AG09309 (cell line): ENCODE measurements around the gene PCNA.
A peak's percentile ranks its signal among the peaks of the same experiment; 100 is the strongest.
"Not testable (repeated sequence)": the region's sequence is repeated elsewhere in the genome, so short reads cannot be mapped to it uniquely, and the experiment has no call there.

Source experiments
- DNase-seq: peaks from one replicate; pipeline ENCODE4 v3.0.0-alpha.2; 2010; ENCODE audit warnings: low read depth
- H3K4me3 ChIP-seq: 2 replicates; pipeline ENCODE4 v1.5.1; 2011; ENCODE audit warnings: mild to moderate bottlenecking, low read depth, low read length, moderate library complexity; ENCODE audit not compliant: control insufficient read depth
- TF ChIP-seq, protein P1 (sequence below): IDR thresholded peaks from 2 replicates; pipeline ENCODE4 v1.5.1; 2011; ENCODE audit warnings: mild to moderate bottlenecking, low read depth, low read length, inconsistent platforms; ENCODE audit not compliant: insufficient read depth, control insufficient read depth; ENCODE audit errors: missing control alignments

The PCNA gene

DNA sequence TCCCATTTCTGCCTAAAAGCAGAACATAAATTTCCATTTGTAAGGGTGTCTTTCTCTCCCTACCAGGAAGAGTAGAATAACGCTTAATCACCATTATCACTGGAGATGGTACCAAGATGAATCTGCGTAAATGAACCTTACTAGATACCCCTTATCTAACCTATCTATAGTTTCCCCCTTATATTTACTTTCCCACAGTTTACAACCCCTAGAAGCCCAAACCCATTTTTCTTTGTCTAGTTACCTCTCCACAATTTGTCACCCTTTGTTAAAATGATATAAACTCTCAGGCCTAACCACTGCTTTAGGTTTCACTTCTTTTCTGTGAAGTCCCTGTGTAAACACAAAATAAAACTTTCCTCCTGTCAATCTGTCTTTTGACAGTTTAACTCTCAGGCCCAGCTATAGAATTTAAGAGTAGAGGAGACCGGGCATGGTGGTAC, 45.5 kb downstream of the PCNA start:
- TF ChIP-seq, protein P1, sequence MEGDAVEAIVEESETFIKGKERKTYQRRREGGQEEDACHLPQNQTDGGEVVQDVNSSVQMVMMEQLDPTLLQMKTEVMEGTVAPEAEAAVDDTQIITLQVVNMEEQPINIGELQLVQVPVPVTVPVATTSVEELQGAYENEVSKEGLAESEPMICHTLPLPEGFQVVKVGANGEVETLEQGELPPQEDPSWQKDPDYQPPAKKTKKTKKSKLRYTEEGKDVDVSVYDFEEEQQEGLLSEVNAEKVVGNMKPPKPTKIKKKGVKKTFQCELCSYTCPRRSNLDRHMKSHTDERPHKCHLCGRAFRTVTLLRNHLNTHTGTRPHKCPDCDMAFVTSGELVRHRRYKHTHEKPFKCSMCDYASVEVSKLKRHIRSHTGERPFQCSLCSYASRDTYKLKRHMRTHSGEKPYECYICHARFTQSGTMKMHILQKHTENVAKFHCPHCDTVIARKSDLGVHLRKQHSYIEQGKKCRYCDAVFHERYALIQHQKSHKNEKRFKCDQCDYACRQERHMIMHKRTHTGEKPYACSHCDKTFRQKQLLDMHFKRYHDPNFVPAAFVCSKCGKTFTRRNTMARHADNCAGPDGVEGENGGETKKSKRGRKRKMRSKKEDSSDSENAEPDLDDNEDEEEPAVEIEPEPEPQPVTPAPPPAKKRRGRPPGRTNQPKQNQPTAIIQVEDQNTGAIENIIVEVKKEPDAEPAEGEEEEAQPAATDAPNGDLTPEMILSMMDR: no peak

DNA sequence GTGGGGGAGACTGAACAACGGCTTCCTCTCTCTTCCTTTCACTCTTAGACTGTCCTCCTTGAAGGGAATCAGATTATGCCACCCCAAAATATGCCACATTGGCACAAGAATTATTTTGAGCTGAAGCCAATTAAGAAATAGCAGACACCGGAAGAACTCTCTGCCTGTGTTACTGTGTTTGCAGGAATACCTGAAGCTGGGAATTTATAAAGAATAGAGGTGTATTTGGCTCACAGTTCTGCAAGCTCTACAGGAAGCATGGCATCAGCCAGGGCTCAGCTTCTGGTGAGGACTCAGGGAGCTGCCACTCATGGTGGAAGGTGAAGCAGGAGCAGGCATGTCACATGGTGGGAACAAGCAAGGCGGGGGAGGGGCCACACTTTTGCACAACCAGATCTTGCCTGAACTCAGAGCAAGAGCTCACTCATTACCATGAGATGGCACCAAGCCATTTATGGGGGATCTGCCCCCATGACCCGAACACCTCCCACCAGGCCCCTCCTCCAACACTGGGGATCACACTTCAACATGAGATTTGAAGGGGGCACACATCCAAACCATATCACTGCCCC, 46.0 kb downstream of the PCNA start:
- TF ChIP-seq, protein P1: no peak
- no peak overlapping the region for H3K4me3 ChIP-seq
- no peak for DNase-seq

More for the DNA sequence above, 45.5 kb downstream of the PCNA start:
- DNase-seq: no peak
- H3K4me3 ChIP-seq: no peak overlapping the region

DNA sequence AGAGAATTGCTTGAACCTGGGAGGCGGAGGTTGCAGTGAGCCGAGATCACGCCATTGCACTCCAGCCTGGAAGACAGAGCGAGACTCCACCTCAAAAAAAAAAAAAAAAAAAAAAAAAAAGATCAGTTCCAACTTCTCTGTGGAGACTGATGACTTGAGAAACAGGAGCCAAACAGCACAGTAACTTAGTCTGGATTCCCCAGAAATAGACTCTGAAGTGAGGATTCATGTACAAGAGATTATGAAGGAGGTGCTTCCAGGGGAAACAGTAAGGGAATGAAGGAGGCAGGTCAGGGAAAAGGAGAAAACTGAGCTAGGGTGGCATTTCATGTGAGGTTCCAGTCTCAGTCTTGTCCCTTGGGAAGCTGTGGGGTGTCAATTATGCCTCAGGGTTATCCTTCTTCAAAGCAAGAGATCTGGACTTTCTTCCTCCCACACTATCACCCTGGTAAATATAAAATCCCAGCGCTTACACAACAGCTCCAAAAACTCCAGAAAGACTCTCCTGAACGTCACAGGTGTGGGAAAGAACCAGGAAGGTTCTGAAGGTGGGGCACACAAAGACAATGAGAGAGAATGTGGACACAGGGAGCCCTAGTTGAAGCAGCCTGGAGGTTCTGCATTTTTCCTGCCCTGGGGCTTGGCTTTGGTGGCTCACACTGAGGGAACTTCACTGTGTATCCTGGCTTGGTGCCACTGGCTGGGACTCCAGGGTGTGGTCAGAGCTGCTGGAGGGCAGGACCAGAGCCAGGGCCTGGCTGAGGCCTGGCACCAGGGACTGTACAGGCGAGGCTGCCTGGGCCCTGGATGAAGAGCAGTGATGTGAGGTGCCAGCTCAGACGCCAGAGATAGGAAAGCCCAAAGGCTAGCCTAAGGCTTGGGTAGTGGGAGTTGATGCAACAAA, 46.8 kb downstream of the PCNA start:
- no peak overlapping the region for H3K4me3 ChIP-seq
- DNase-seq: peak; percentile 43
- TF ChIP-seq, protein P1: no peak

DNA sequence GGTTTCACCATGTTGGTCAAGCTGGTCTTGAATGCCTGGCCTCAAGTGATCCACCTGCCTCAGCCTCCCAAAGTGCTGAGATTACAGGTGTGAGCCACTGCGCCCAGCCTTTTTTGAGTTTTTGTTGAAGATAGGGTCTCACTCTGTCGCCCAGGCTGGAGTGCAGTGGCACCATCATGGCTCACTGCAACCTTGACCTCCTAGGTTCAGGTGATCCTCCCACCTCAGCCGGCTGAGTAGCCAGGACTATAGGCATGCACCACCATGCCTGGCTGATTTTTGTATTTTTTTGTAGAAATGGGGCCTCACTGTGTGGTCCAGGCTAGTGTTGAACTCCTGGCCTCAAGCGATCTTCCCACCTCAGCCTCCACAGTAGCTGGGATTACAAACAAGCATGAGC, 47.8 kb downstream of the PCNA start:
- DNase-seq, H3K4me3 ChIP-seq: not testable (repeated sequence)

DNA sequence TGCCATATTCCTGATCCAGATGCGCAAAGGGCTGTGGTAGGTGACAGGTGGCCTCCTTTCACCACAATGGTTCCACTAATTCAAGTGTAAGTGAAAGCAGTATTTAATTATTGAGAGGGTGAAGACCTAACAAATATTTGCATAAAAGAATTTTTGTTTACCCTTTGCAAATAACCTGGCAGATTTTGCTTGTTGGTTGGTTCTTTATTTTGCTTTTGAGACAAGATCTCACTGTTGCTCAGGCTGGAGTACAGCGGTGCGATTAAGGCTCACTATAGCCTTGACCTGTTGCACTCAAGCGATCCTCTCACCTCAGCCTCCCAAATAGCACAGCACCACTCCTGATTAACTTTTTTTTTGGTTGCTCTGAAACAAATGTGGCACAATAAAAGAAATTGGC, 49.2 kb downstream of the PCNA start:
- TF ChIP-seq, protein P1: no peak

DNA sequence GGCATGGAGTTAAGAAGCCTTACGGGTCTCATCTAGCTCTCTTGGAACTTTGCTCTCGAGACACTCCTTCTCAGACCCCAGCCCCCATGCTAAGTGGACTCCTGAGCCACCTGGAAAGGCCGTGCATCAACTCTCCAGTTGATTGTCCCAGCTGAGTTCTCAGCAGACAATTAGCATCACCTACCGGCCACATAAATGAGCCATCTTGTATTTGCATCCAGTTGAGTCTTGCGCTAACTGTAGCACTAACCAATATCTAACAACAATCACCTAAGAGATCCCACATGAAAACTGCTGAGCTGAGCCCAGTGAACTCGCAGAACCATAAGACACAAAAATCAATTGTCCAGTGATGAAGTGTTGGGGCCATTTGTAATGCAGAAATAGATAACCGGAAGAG, 49.7 kb downstream of the PCNA start:
- TF ChIP-seq, protein P1: no peak
- DNase-seq: no peak
- H3K4me3 ChIP-seq: no peak overlapping the region

More for the DNA sequence above, 49.2 kb downstream of the PCNA start:
- no peak overlapping the region for H3K4me3 ChIP-seq
- no peak for DNase-seq

DNA sequence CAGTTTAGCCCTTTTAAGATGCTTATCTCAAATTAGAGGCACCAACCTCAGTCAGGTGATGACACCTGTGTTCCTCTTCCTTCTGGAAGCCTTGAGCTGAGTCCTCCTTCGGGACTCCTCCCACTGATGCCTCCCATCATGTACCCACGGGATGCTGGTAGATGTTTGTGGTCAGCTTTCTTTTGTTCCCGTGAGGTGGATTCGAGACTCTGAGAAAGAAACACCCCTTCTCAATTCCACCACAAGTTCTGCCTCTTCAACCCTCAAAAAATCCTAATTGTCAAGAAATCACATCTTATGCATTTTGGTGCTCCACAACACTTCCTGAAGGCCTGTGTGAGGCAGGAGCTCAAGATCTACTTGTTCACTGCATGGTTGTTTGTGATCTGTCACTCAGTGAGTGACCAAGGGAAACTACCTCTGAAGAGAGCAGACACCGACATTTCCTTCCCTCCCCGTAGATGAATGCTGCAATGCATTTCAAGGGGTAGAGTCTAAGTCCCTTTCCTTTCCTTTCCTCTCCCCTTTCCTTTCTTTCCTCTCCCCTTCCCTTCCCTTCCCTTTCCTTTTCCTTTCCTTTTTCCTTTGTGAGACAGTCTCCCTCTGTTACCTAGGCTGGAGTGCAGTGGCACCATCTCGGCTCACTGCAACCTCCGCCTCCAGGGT, 50.5 kb downstream of the PCNA start:
- DNase-seq: no peak
- no peak overlapping the region for H3K4me3 ChIP-seq
- TF ChIP-seq, protein P1: no peak
